Prostate gland (tissue), 2 donors: ENCODE results near the gene CCDC88A.
"Not testable (repeated sequence)": the region's sequence is repeated elsewhere in the genome, so short reads cannot be mapped to it uniquely, and the experiment has no call there.

ENCODE experiments used
- CTCF ChIP-seq, 4 experiments: fragments of 200-600 bp in 2 of 4; fragments of 450-650 bp in 2 of 4; sonication (generic) in 2 of 4; IDR thresholded peaks; 1 replicate in 3 of 4; 2 replicates in 1 of 4; pipeline ENCODE4 v1.5.1; 2016 to 2019; ENCODE audit warnings: antibody characterized with exemption in 4 of 4, mild to moderate bottlenecking in 2 of 4, moderate library complexity in 2 of 4
- POLR2A ChIP-seq: fragments of 450-650 bp; IDR thresholded peaks from one replicate; pipeline ENCODE4 v1.6.1; 2016; ENCODE audit warnings: antibody characterized with exemption, mild to moderate bottlenecking
- POLR2AphosphoS5 ChIP-seq: sonication (generic); formaldehyde crosslinking; IDR thresholded peaks from one replicate; pipeline ENCODE4 v1.6.1; 2017; ENCODE audit warnings: antibody characterized with exemption

- TF ChIP-seq POLR2A; POLR2AphosphoS5; CTCF (IDR thresholded peaks at IDR 0.05): not testable (repeated sequence)
Observed at GRCh38 chr2:55280851-55281546, 138.7 kb downstream of the CCDC88A start.
